Natural killer cell (primary cell): ENCODE results near the gene PCCA. TPM values are rescaled to one million over a fixed set of nuclear protein-coding genes. Genes with fewer than 3 reads are reported as not detected.
A peak's percentile ranks its signal among the peaks of the same experiment; 100 is the strongest.
"Not testable (repeated sequence)": the region's sequence is repeated elsewhere in the genome, so short reads cannot be mapped to it uniquely, and the experiment has no call there.

Experiments used
- ATAC-seq, 3 donors: fragments of 150-1000 bp in 2 of 3; fragments of 200-7000 bp in 1 of 3; cut with Tn5 transposase; 1 replicate in 1 of 3; 2 replicates in 2 of 3; pipeline ENCODE4 v1.10.0; 2021; ENCODE audit warnings: mild to moderate bottlenecking in 2 of 3, moderate library complexity in 2 of 3
- DNase-seq, 2 donors: peaks; one replicate each; pipeline versions ENCODE4 v3.0.0 to v3.0.0-alpha.2; 2013 to 2021; ENCODE audit warnings: mixed read lengths in 1 of 2
- H3K27ac ChIP-seq: one replicate; pipeline ENCODE4 v1.5.1; 2013; ENCODE audit warnings: mild to moderate bottlenecking, low read length
- H3K27me3 ChIP-seq: one replicate; pipeline ENCODE4 v1.6.1; 2013; ENCODE audit warnings: low read length; ENCODE audit not compliant: control insufficient read depth, insufficient read depth
- H3K36me3 ChIP-seq: one replicate; pipeline ENCODE4 v1.6.1; 2013; ENCODE audit warnings: low read length; ENCODE audit not compliant: control insufficient read depth, insufficient read depth
- H3K4me1 ChIP-seq: one replicate; pipeline ENCODE4 v1.6.1; 2013; ENCODE audit warnings: low read length; ENCODE audit not compliant: control insufficient read depth, insufficient read depth
- H3K4me3 ChIP-seq: one replicate; pipeline ENCODE4 v1.5.1; 2013; ENCODE audit warnings: low read length
- H3K9me3 ChIP-seq: one replicate; pipeline ENCODE4 v1.6.1; 2013; ENCODE audit warnings: low read length; ENCODE audit not compliant: control insufficient read depth, insufficient read depth
- H3K27ac Mint-ChIP-seq, 2 donors: one replicate each; pipeline ENCODE4 v1.8.0; 2022; ENCODE audit warnings: mild to moderate bottlenecking in 2 of 2, mixed read lengths in 2 of 2, moderate library complexity in 1 of 2
- H3K27me3 Mint-ChIP-seq, 2 donors: one replicate each; pipeline ENCODE4 v1.8.0; 2022; ENCODE audit warnings: low read depth in 2 of 2, mixed read lengths in 2 of 2
- H3K36me3 Mint-ChIP-seq: one replicate; pipeline ENCODE4 v1.8.0; 2022; ENCODE audit warnings: mixed read lengths
- H3K4me1 Mint-ChIP-seq, 2 donors: one replicate each; pipeline ENCODE4 v1.8.0; 2022; ENCODE audit warnings: mixed read lengths in 2 of 2
- H3K4me3 Mint-ChIP-seq: one replicate; pipeline ENCODE4 v1.8.0; 2022; ENCODE audit warnings: mild to moderate bottlenecking, moderate library complexity, mixed read lengths
- H3K9me3 Mint-ChIP-seq, 2 donors: one replicate each; pipeline ENCODE4 v1.8.0; 2022; ENCODE audit warnings: mixed read lengths in 2 of 2
- WGBS: methylation state at CpG from one replicate; pipeline ENCODE4 v1.1.7; 2013; ENCODE audit warnings: missing lambda C conversion rate; ENCODE audit not compliant: insufficient coverage; 5-methylcytosine and 5-hydroxymethylcytosine counted together
- intact Hi-C: fragments of 100-400 bp; cut with micrococcal nuclease; formaldehyde crosslinking; loops from one replicate; pipeline ENCODE4 v1.14.2; 2022
- total RNA-seq, 4 donors: library from RNA; stranded (reverse); fragments of 120-200 nt in 1 of 4; gene quantifications; one replicate each; pipeline versions ENCODE4 v1.2.3 to v1.2.4, GENCODE V29; 2013 to 2022
- TF ChIP-seq, protein P1 (sequence below): fragments of 200-600 bp; IDR thresholded peaks from one replicate; pipeline ENCODE4 v1.8.0; 2022; ENCODE audit warnings: antibody characterized with exemption

Gene PCCA
- total RNA-seq, 3 donors from 2014 or later (not counting 1 experiment from before 2014, with no cell fraction given) = 25.5 to 28.5 (median 28.2) TPM

DNA sequence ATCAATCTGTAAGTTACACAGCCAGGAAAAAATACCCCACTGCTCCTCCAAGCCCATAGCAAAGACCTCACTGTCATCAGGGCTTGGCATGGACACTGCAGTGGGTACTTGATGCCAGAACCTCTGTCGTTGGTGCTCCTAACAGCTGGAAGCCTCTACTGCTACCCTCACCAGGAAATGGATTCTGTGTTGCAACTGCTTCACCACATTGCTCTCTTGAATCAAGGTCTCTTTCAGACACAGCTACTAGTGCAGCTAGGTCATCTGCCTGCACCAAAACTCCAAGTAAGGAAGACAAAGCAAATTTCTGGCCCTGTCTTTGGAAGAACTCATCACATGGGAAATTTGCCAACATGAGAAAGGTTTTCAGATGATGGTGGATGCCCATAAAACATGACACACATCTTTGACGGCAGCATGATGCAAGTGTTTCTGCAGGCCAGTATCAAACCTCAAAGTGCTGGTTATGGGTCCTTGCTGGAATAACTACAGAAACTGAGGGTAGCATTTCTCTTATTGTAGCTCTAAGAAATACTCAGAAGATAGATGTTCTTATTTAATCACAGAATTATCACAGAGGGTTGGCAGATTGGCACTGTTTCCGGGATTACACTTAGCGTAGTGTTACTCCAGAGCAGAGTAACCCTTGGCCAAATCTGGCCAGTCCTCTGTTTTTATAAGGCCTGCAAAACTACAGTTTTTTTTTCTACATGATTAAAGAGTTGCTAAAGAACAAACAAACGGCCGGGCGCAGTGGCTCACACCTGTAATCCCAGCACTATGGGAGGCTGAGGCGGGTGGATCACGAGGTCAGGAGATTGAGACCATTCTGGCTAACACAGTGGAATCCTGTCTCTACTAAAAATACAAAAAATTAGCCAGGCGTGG, 12.9 kb upstream of the PCCA start:
- Mint-ChIP-seq H3K9me3 (no peaks in the 10 kb centered on the region), H3K4me3 (no peak overlapping the region), H3K27me3 (no peaks in the 10 kb centered on the region), H3K27ac (no peak overlapping the region), H3K36me3 (no peaks in the 10 kb centered on the region), H3K4me1 (no peaks in the 10 kb centered on the region)
- WGBS = 89% methylated on average over 10 of the region's 10 CpGs
- intact Hi-C loops = no loop called here
- no peak for DNase-seq
- TF ChIP-seq, protein P1, sequence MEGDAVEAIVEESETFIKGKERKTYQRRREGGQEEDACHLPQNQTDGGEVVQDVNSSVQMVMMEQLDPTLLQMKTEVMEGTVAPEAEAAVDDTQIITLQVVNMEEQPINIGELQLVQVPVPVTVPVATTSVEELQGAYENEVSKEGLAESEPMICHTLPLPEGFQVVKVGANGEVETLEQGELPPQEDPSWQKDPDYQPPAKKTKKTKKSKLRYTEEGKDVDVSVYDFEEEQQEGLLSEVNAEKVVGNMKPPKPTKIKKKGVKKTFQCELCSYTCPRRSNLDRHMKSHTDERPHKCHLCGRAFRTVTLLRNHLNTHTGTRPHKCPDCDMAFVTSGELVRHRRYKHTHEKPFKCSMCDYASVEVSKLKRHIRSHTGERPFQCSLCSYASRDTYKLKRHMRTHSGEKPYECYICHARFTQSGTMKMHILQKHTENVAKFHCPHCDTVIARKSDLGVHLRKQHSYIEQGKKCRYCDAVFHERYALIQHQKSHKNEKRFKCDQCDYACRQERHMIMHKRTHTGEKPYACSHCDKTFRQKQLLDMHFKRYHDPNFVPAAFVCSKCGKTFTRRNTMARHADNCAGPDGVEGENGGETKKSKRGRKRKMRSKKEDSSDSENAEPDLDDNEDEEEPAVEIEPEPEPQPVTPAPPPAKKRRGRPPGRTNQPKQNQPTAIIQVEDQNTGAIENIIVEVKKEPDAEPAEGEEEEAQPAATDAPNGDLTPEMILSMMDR = no peak
- ATAC-seq = no peak
- Histone ChIP-seq H3K27ac (no peak overlapping the region), H3K27me3 (no peaks in the 10 kb centered on the region), H3K9me3 (no peaks in the 10 kb centered on the region), H3K36me3 (no peaks in the 10 kb centered on the region), H3K4me1 (no peaks in the 10 kb centered on the region), H3K4me3 (no peak overlapping the region)

DNA sequence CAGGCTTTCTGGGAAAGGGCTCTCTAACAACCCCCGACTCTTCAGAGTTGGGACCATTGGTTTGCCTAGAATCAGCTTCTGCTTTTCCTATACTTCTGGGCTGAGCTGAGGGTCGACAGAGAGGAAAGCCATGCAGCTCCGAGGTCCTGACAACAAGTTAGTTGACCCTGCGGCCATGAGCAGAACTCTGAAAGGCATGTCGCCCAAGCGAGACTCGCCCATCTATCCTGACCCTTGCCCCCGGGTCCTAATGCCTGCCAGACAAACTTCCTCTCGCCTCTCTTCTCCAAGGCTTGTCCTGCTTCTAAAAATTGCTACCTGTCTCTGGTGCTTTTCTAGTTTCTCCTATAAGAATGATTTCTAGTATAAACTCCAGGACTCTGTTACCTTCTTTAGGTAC, 9.9 kb upstream of the PCCA start:
- H3K36me3 ChIP-seq, ATAC-seq, intact Hi-C loops, H3K27me3 ChIP-seq, H3K4me1 Mint-ChIP-seq, H3K27ac ChIP-seq, H3K9me3 ChIP-seq, H3K4me1 ChIP-seq, DNase-seq, H3K27ac Mint-ChIP-seq, H3K27me3 Mint-ChIP-seq, H3K9me3 Mint-ChIP-seq, H3K36me3 Mint-ChIP-seq, H3K4me3 Mint-ChIP-seq, H3K4me3 ChIP-seq: not testable (repeated sequence)
- WGBS = 92% methylated on average over 9 of the region's 9 CpGs

DNA sequence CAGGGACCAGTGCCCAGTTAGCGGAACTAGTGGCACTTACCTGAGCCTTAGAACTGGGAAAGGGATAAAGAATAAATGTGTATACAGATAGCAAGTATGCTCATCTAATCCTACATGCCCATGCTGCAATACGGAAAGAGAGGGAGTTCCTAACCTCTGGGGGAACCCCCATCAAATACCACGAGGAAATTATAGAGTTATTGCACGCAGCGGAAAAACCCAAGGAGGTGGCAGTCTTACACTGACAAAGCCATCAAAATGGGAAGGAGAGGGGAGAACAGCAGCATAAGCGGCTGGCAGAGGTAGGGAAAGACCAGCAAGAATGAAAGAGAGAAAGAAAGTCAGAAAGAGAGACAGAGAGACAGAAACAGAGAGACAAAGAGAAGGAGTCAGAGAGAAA, 5.5 kb upstream of the PCCA start:
- H3K9me3 ChIP-seq, H3K27me3 ChIP-seq, H3K9me3 Mint-ChIP-seq, H3K27ac ChIP-seq, H3K4me1 Mint-ChIP-seq, H3K36me3 Mint-ChIP-seq, H3K4me3 Mint-ChIP-seq, H3K27ac Mint-ChIP-seq, H3K27me3 Mint-ChIP-seq, intact Hi-C loops, DNase-seq, H3K36me3 ChIP-seq, ATAC-seq, H3K4me3 ChIP-seq, H3K4me1 ChIP-seq: not testable (repeated sequence)
- 87% methylated on average over 3 of the region's 6 CpGs for WGBS

DNA sequence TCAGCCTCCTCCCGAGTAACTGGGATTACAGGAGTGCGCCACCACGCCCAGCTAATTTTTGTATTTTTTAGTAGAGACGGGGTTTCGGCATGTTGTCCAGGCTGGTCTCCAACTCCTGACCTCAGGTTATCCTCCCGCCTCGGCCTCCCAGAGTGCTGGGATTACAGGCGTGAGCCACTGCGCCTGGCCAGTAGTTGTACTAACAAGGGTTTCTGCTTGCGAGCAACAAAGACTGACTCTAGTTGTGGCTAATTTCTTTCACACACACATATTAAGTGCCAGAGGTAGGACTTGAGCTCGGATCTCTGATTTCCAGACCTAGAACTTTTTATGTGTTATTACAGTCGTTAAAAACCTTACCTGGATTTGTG, 635 bp upstream of the PCCA start:
- intact Hi-C loops = no loop called here
- Histone ChIP-seq H3K9me3 (no peaks in the 10 kb centered on the region), H3K27ac (no peak overlapping the region), H3K4me1 (peaks cover 15% of the 10 kb centered on the region), H3K27me3 (no peaks in the 10 kb centered on the region), H3K4me3 (peak overlapping the region; percentile 78), H3K36me3 (no peaks in the 10 kb centered on the region)
- no peak for DNase-seq
- peak overlapping the region in 1 of 2 donors; percentile 89 for H3K27ac Mint-ChIP-seq
- peaks cover 27 to 31% of the 10 kb centered on the region in 2 donors for H3K4me1 Mint-ChIP-seq
- no peak for ATAC-seq
- WGBS = 68% methylated on average over 12 of the region's 12 CpGs
- H3K9me3 Mint-ChIP-seq = no peaks in the 10 kb centered on the region
- H3K4me3 Mint-ChIP-seq = peak overlapping the region; percentile 97
- H3K27me3 Mint-ChIP-seq = no peaks in the 10 kb centered on the region
- TF ChIP-seq, protein P1 = no peak
- no peaks in the 10 kb centered on the region for H3K36me3 Mint-ChIP-seq
